Prostate gland (tissue), 2 donors: Measurements from ENCODE around the gene OTOP2.

Experiments
- POLR2A ChIP-seq: fragments of 450-650 bp; IDR thresholded peaks from one replicate; pipeline ENCODE4 v1.6.1; 2016; ENCODE audit warnings: antibody characterized with exemption, mild to moderate bottlenecking
- POLR2AphosphoS5 ChIP-seq: sonication (generic); formaldehyde crosslinking; IDR thresholded peaks from one replicate; pipeline ENCODE4 v1.6.1; 2017; ENCODE audit warnings: antibody characterized with exemption
- TF ChIP-seq, protein P1 (sequence below), 4 experiments: fragments of 200-600 bp in 2 of 4; fragments of 450-650 bp in 2 of 4; sonication (generic) in 2 of 4; IDR thresholded peaks; 1 replicate in 3 of 4; 2 replicates in 1 of 4; pipeline ENCODE4 v1.5.1; 2016 to 2019; ENCODE audit warnings: antibody characterized with exemption in 4 of 4, mild to moderate bottlenecking in 2 of 4, moderate library complexity in 2 of 4

- no peak for TF ChIP-seq POLR2AphosphoS5
- TF ChIP-seq, protein P1, sequence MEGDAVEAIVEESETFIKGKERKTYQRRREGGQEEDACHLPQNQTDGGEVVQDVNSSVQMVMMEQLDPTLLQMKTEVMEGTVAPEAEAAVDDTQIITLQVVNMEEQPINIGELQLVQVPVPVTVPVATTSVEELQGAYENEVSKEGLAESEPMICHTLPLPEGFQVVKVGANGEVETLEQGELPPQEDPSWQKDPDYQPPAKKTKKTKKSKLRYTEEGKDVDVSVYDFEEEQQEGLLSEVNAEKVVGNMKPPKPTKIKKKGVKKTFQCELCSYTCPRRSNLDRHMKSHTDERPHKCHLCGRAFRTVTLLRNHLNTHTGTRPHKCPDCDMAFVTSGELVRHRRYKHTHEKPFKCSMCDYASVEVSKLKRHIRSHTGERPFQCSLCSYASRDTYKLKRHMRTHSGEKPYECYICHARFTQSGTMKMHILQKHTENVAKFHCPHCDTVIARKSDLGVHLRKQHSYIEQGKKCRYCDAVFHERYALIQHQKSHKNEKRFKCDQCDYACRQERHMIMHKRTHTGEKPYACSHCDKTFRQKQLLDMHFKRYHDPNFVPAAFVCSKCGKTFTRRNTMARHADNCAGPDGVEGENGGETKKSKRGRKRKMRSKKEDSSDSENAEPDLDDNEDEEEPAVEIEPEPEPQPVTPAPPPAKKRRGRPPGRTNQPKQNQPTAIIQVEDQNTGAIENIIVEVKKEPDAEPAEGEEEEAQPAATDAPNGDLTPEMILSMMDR (IDR thresholded peaks at IDR 0.05): peak; percentile 86 to 91 (median 88)
- no peak for TF ChIP-seq POLR2A
These were observed 34.1 kb downstream of the OTOP2 start for GRCh38 chr17:74957935-74958740.
